Duodenal mucosa (tissue), 2 donors: ENCODE results near the gene GATA5.

ENCODE experiments used
- H3K27ac ChIP-seq: one replicate; pipeline ENCODE4 v1.7.0; 2013; ENCODE audit warnings: low read depth, low read length
- H3K27me3 ChIP-seq, 2 donors: one replicate each; pipeline ENCODE4 v1.7.0; 2013; ENCODE audit warnings: low read length in 2 of 2, control low read depth in 1 of 2; ENCODE audit not compliant: insufficient read depth in 2 of 2, control insufficient read depth in 1 of 2
- H3K36me3 ChIP-seq, 2 donors: one replicate each; pipeline ENCODE4 v1.7.0; 2013; ENCODE audit warnings: low read length in 2 of 2, control low read depth in 1 of 2; ENCODE audit not compliant: insufficient read depth in 2 of 2, control insufficient read depth in 1 of 2
- H3K4me1 ChIP-seq, 2 donors: one replicate each; pipeline ENCODE4 v1.7.0; 2013; ENCODE audit warnings: low read length in 2 of 2, control low read depth in 1 of 2; ENCODE audit not compliant: insufficient read depth in 2 of 2, control insufficient read depth in 1 of 2
- H3K4me3 ChIP-seq, 2 donors: one replicate each; pipeline ENCODE4 v1.7.0; 2013; ENCODE audit warnings: low read length in 2 of 2, low read depth in 1 of 2
- H3K9ac ChIP-seq, 2 donors: one replicate each; pipeline ENCODE4 v1.7.0; 2013; ENCODE audit warnings: low read length in 2 of 2, low read depth in 1 of 2
- H3K9me3 ChIP-seq, 2 donors: one replicate each; pipeline ENCODE4 v1.7.0; 2013; ENCODE audit warnings: low read length in 2 of 2, control low read depth in 1 of 2; ENCODE audit not compliant: control insufficient read depth in 1 of 2

GATA5 gene

DNA sequence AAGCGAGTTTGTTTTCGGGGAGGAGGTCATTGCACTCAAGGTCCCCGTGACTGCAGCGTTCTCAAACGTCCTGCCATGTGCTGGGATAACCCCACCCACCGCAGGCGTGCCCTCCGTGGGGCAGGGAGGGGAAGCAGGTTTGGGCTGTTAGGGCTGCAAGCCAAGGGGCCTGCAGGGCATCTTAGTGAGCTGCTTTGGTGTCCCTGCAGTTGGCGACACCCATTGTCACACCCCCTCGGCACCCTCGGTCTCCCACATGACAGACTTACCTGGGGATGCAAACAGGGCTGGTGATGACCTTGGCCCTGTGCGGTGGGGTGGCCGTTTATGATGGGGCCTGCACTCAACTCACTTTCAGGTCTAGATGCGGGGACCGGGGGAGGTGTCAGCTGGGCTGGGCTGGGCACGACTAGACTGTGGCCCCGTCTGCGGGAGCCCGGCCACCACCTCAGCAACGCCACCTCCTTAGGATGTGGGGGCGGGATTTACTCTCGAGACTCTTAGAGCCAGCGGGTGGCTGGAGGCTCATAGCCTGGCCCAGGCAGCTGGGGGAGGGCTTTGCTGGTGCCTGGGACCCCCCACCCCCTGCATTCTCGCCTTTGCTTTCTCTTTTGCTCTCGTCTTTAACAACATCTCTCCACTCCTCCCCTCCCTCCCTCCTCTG lies 6.5 kb upstream of the GATA5 start:
- H3K27me3 ChIP-seq = peaks cover 14 to 35% of the 10 kb centered on the region in 2 donors
- H3K27ac ChIP-seq = no peak overlapping the region

DNA sequence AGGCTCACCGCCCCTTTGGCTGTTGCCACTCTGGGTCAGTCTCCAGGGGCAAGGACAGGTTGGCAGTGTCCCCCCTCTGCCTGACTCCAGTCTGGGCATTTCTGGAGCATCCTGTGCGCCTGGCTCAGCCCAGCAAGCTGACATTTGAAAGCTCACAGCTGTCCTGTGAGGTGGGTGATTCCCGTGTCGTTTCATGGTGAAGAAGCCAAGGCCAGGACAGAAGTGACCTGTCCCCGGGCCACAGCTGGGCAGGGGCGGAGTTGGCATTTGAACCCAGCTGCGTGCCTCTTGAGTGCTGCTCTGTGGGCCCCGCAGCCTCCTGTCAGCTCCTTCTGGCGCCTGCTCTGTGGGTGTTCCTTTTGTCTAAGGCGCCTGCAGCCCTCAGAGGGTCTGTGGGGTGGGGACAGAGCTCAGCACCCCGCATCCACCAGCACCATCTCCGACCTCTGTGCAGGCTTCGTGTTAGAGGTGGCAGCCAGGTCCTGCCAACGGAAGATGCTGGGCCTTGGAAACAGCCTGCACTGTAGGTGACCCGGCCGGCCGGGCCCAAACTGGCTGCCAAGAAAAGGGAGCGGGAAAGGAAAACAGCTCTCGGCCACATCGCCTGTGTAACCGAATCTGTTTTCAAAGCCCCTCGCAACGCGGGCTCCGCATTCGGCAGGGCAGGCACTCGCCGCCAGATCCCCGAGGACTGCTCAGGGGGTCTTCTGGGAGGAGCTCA lies 5.8 kb upstream of the GATA5 start:
- Histone ChIP-seq H3K4me1 (peaks cover 12 to 34% of the 10 kb centered on the region in 2 donors), H3K36me3 (no peaks in the 10 kb centered on the region), H3K4me3 (no peak overlapping the region), H3K9ac (no peak overlapping the region), H3K27ac (no peak overlapping the region), H3K27me3 (peaks cover 13 to 33% of the 10 kb centered on the region in 2 donors), H3K9me3 (no peaks in the 10 kb centered on the region)

More for the DNA sequence above, 6.5 kb upstream of the GATA5 start:
- Histone ChIP-seq H3K36me3 (no peaks in the 10 kb centered on the region), H3K9ac (no peak overlapping the region), H3K4me1 (peaks cover 19 to 34% of the 10 kb centered on the region in 2 donors), H3K4me3 (no peak overlapping the region), H3K9me3 (no peaks in the 10 kb centered on the region)

DNA sequence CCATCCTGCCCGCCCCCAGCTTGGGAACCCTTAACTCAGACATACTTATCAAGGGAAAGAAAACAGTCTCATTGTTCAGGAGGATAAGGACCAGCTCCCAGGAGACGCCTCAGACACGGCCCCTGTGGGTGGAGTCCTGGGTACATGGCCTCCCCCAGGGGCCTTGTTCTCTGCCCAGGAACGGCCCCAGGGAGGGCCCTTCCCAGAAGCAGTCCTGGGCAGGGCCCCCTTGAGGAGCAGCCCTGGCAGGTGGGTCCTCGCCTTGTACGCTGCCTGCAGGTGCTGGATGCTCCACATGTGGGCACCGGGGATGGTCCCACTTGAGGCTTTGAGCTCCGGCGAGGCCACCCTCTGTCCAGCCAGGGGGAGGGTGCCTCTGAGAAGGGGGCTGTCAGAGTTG lies 4.5 kb upstream of the GATA5 start:
- peaks cover 12 to 31% of the 10 kb centered on the region in 2 donors for H3K4me1 ChIP-seq
- H3K27me3 ChIP-seq = peaks cover 13 to 26% of the 10 kb centered on the region in 2 donors
- H3K9me3 ChIP-seq = no peaks in the 10 kb centered on the region
- no peak overlapping the region for H3K9ac ChIP-seq
- no peak overlapping the region for H3K27ac ChIP-seq
- no peak overlapping the region for H3K4me3 ChIP-seq
- H3K36me3 ChIP-seq = no peaks in the 10 kb centered on the region

DNA sequence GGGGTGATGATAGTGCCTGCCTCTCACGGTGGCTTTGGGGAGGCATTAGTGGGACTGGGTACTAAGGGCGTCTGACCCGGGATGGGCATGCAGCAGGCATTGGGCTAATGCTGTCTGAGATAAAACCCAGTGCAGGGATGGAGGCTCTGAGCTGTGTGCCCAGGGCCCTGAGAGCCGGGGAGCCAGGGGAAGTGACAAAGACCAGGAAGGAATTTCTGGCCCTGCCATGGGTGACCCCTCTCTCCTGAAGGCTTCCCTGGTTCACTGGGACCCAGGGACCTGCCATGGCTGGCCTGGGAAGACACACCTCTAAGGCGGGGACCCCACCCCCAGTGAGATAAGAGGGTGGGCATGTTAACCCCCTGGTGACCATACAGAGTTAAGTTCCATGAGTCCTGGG lies 3.9 kb upstream of the GATA5 start:
- Histone ChIP-seq H3K27me3 (peaks cover 13 to 21% of the 10 kb centered on the region in 2 donors), H3K9ac (no peak overlapping the region), H3K36me3 (no peaks in the 10 kb centered on the region), H3K27ac (no peak overlapping the region), H3K4me3 (no peak overlapping the region), H3K4me1 (peaks cover 7 to 25% of the 10 kb centered on the region in 2 donors), H3K9me3 (no peaks in the 10 kb centered on the region)

DNA sequence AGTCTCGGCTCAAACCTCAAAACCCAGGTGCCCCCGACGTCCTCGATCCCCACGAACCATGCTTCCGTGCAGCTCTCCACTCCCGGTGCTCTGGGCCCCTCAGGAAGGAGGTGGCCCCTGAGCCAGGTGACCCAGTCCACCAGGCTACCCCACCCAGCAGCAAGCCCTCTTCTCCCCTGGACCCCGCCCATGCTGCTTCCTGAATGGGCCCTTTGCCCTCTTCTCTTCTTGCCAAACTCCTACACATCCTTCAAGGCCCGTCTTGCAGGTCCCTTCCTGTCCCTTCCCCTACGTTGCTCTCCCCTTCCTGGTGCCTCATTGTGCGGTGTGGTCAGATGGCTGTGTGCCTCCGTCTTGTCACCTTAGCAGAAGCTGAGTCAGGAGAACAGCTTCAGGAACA lies 3.4 kb upstream of the GATA5 start:
- Histone ChIP-seq H3K36me3 (no peaks in the 10 kb centered on the region), H3K9ac (no peak overlapping the region), H3K27ac (no peak overlapping the region), H3K4me3 (no peak overlapping the region), H3K27me3 (peaks cover 13 to 20% of the 10 kb centered on the region in 2 donors), H3K9me3 (no peaks in the 10 kb centered on the region), H3K4me1 (peaks cover 3 to 21% of the 10 kb centered on the region in 2 donors)

DNA sequence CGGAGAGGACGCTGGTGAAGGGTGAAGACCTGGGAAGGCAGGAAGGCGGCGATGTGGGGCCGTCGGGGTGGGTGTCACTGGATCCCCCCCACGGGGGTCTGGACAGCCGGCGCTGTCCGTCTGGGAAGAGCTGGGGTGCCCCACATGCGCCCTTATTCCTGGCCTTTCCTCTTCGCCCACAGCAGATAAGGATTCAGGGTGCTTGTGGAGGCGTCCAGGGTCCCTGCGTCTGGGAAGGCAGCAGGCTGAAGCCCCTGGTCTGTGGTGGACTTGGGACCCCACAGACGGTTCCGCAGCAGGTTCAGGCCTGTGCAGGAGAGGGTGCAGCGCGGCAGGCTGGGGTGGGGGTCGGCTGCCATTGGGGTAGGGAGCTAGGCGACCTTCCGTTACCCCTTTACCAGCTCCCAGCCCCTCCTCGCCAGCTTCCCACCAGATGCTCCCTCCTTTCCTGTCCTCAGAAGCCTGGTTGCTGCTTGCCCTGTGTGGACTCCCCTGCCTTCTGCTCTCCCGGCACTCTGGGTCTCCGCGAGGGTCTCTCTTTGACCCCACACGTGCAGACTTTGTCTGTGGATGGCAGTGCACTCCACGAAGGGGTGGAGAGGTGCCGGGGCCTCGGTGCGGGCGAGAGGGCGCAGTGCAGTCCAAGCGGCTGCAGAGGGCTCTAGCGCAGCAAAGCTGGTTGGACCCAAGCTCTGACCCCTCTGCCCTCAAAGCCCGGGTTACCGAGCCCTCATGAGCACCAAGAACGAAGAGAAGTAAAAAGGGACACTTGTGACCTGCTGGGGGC lies 2.1 kb upstream of the GATA5 start:
- Histone ChIP-seq H3K4me3 (no peak overlapping the region), H3K36me3 (no peaks in the 10 kb centered on the region)

DNA sequence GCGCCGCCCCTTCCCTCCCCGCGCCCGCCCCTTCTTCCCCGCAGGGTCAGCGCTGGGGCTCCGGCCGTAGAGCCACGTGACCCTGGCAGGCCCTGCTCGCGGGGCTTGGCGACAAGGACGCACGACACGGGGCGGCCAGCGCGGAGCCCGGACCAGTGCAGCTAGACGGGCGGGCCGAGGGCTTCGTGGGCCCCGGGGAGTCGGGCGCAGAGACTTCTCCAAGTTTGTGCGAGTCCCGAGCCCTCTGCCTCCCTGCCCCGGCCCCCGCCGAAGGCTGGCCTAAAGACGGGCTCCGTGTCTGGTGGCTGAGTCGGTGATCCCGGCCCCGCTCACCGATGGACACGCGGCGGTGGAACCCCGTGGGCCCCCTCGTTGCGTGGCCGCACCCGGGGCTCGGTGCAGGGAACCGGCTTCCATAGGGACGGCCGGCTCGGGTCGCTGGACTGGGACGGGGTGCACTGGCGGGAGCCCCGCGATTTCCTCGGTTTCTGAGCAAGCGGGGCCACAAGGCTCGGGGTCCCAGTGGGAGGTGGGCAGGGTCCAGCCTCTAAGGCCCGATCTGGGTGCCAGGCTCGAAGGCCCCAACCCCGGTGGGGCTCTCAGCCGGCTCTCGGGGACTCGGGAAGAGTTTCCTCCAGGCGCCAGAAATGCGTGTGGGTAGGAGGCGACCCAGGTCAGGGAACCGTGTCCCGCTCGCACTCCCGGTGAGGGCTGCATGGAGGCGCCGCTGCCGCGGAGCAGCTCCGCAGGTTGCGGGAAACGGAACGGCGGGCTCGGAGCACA lies 452 bp upstream of the GATA5 start:
- peaks cover 0 to 10% of the 10 kb centered on the region in 2 donors for H3K27me3 ChIP-seq
- H3K27ac ChIP-seq = peak overlapping the region; percentile 62
- peak overlapping the region; percentile 60 to 63 for H3K9ac ChIP-seq
- H3K36me3 ChIP-seq = no peaks in the 10 kb centered on the region
- peaks cover 0 to 8% of the 10 kb centered on the region in 2 donors for H3K4me1 ChIP-seq
- H3K9me3 ChIP-seq = no peaks in the 10 kb centered on the region
- peak overlapping the region; percentile 59 to 61 for H3K4me3 ChIP-seq

More for the DNA sequence above, 2.1 kb upstream of the GATA5 start:
- Histone ChIP-seq H3K9me3 (no peaks in the 10 kb centered on the region), H3K27me3 (peaks cover 5 to 10% of the 10 kb centered on the region in 2 donors), H3K27ac (no peak overlapping the region), H3K9ac (no peak overlapping the region), H3K4me1 (peaks cover 0 to 12% of the 10 kb centered on the region in 2 donors)

DNA sequence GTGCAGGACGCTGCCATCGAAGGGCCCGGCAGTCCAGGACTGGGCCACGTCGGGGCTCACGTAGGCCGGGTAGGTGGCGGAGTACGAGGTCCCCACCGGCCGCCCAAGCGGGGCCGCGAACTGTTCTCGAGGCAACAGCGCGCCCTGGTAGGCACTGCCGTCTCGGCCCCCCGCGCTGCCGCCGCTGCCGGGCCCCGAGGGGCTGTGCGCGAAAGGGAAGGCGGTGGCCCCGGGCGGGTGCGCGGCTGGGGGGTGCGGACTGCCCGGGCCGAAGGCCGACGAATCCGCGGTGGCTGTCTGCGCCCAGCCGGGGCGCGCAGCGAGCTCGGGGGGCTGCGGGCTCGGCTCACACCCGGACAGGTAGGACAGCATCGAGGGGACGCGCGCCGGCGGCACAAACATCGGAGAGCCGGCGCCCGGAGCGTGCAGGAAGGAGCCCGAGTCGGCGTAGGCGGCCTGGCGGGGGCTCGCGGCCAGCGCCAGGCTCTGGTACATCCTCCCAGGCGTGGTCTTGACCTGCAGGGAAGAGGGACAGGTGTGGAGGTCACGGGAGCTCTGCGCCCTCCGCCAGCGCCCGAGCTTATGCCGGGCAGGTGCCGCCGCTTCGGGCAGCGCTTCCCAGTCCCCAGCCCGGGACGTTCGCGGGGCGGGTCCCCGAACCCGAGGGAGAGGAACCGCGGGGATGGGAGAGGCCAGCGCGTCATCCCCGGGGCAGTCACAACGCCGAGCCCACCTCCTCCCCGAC lies 596 bp downstream of the GATA5 start:
- peak overlapping the region; percentile 83 for H3K27ac ChIP-seq

DNA sequence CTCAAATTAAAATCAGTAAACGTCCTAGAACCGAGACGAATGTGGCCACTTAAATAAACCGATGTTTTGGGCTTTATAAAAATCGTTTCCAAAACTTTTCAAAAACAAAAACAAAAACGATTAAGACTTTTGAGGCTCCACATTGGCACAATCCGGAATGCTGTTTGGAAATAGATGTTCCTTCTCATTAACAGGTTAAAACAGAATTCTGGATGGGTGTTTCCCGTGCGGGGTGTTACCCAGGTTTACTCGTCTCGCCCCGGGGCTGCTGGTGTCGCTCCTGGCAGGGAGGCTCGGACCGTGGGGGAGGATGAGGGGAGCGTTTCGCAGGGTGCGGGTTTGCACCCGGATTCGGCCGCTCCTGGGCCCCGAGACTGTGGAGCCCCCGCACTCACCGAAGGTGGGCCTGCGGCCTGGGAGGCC lies 1.2 kb downstream of the GATA5 start:
- Histone ChIP-seq H3K4me1 (peaks cover 4 to 8% of the 10 kb centered on the region in 2 donors), H3K9ac (peak overlapping the region; percentile 65 to 88), H3K36me3 (no peaks in the 10 kb centered on the region), H3K9me3 (no peaks in the 10 kb centered on the region), H3K4me3 (peak overlapping the region; percentile 70 to 71), H3K27me3 (peaks cover 0 to 6% of the 10 kb centered on the region in 2 donors), H3K27ac (peak overlapping the region; percentile 83)

More for the DNA sequence above, 596 bp downstream of the GATA5 start:
- peaks cover 4 to 8% of the 10 kb centered on the region in 2 donors for H3K4me1 ChIP-seq
- no peaks in the 10 kb centered on the region for H3K9me3 ChIP-seq
- H3K27me3 ChIP-seq = peaks cover 0 to 6% of the 10 kb centered on the region in 2 donors
- peak overlapping the region; percentile 65 to 88 for H3K9ac ChIP-seq
- no peaks in the 10 kb centered on the region for H3K36me3 ChIP-seq
- peak overlapping the region; percentile 70 to 71 for H3K4me3 ChIP-seq
